ENCODE results near the gene PKN1.
"Not testable (repeated sequence)": the region's sequence is repeated elsewhere in the genome, so short reads cannot be mapped to it uniquely, and the experiment has no call there.

The PKN1 gene

GRCh38 chr19:14503285-14503684, 70.2 kb downstream of the PKN1 start:
- H3K4me3 Mint-ChIP-seq = no peak overlapping the region
- H3K9me3 Mint-ChIP-seq = no peaks in the 10 kb centered on the region
- no peaks in the 10 kb centered on the region for H3K36me3 Mint-ChIP-seq
- peak overlapping the region; percentile 68 for H3K27ac Mint-ChIP-seq
- H3K27me3 Mint-ChIP-seq = no peaks in the 10 kb centered on the region
- H3K4me1 Mint-ChIP-seq = peaks cover 51% of the 10 kb centered on the region

- not testable (repeated sequence) for H3K4me3 Mint-ChIP-seq, H3K27me3 Mint-ChIP-seq, H3K36me3 Mint-ChIP-seq, H3K9me3 Mint-ChIP-seq, H3K27ac Mint-ChIP-seq
- H3K4me1 Mint-ChIP-seq = peaks cover 59% of the 10 kb centered on the region
Measured at GRCh38 chr19:14504575-14504974, 71.5 kb downstream of the PKN1 start.

GRCh38 chr19:14505488-14506239, 72.6 kb downstream of the PKN1 start:
- no peaks in the 10 kb centered on the region for H3K27me3 Mint-ChIP-seq
- H3K9me3 Mint-ChIP-seq = no peaks in the 10 kb centered on the region
- H3K4me1 Mint-ChIP-seq = peaks cover 67% of the 10 kb centered on the region
- H3K4me3 Mint-ChIP-seq = peak overlapping the region; percentile 67
- peak overlapping the region; percentile 90 for H3K27ac Mint-ChIP-seq
- no peaks in the 10 kb centered on the region for H3K36me3 Mint-ChIP-seq

GRCh38 chr19:14507704-14508542, 74.8 kb downstream of the PKN1 start:
- H3K4me1 Mint-ChIP-seq = peaks cover 75% of the 10 kb centered on the region

GRCh38 chr19:14510311-14511228, 77.5 kb downstream of the PKN1 start:
- Mint-ChIP-seq H3K27ac (peak overlapping the region; percentile 55), H3K4me3 (no peak overlapping the region), H3K27me3 (no peaks in the 10 kb centered on the region), H3K9me3 (no peaks in the 10 kb centered on the region), H3K36me3 (peaks cover 7% of the 10 kb centered on the region), H3K4me1 (peaks cover 71% of the 10 kb centered on the region)

More at GRCh38 chr19:14507704-14508542, 74.8 kb downstream of the PKN1 start:
- peak overlapping the region; percentile 64 for H3K4me3 Mint-ChIP-seq
- H3K9me3 Mint-ChIP-seq = no peaks in the 10 kb centered on the region
- peak overlapping the region; percentile 89 for H3K27ac Mint-ChIP-seq
- no peaks in the 10 kb centered on the region for H3K27me3 Mint-ChIP-seq
- no peaks in the 10 kb centered on the region for H3K36me3 Mint-ChIP-seq

- H3K27me3 Mint-ChIP-seq = no peaks in the 10 kb centered on the region
- H3K36me3 Mint-ChIP-seq = peaks cover 12% of the 10 kb centered on the region
- H3K9me3 Mint-ChIP-seq = no peaks in the 10 kb centered on the region
- H3K27ac Mint-ChIP-seq = peak overlapping the region; percentile 15
- H3K4me1 Mint-ChIP-seq = peaks cover 71% of the 10 kb centered on the region
- H3K4me3 Mint-ChIP-seq = no peak overlapping the region
Measured at GRCh38 chr19:14511229-14511593, 78.1 kb downstream of the PKN1 start.

- Mint-ChIP-seq H3K9me3 (no peaks in the 10 kb centered on the region), H3K36me3 (peaks cover 20% of the 10 kb centered on the region), H3K4me1 (peaks cover 67% of the 10 kb centered on the region), H3K27me3 (no peaks in the 10 kb centered on the region), H3K27ac (no peak overlapping the region), H3K4me3 (no peak overlapping the region)
Measured at GRCh38 chr19:14512406-14512961, 79.4 kb downstream of the PKN1 start.

GRCh38 chr19:14514215-14514863, 81.2 kb downstream of the PKN1 start:
- Mint-ChIP-seq H3K4me3 (peak overlapping the region; percentile 93), H3K27ac (peak overlapping the region; percentile 38), H3K36me3 (peaks cover 20% of the 10 kb centered on the region)

GRCh38 chr19:14515501-14516047, 82.5 kb downstream of the PKN1 start:
- Mint-ChIP-seq H3K27me3 (no peaks in the 10 kb centered on the region), H3K36me3 (peaks cover 20% of the 10 kb centered on the region), H3K27ac (peak overlapping the region; percentile 52), H3K4me1 (peaks cover 62% of the 10 kb centered on the region), H3K4me3 (peak overlapping the region; percentile 93), H3K9me3 (no peaks in the 10 kb centered on the region)

More at GRCh38 chr19:14514215-14514863, 81.2 kb downstream of the PKN1 start:
- Mint-ChIP-seq H3K27me3 (no peaks in the 10 kb centered on the region), H3K4me1 (peaks cover 59% of the 10 kb centered on the region), H3K9me3 (no peaks in the 10 kb centered on the region)

GRCh38 chr19:14516048-14516534, 83.0 kb downstream of the PKN1 start:
- peaks cover 20% of the 10 kb centered on the region for H3K36me3 Mint-ChIP-seq
- H3K4me1 Mint-ChIP-seq = peaks cover 57% of the 10 kb centered on the region
- no peaks in the 10 kb centered on the region for H3K27me3 Mint-ChIP-seq
- peak overlapping the region; percentile 93 for H3K4me3 Mint-ChIP-seq
- peak overlapping the region; percentile 67 for H3K27ac Mint-ChIP-seq
- H3K9me3 Mint-ChIP-seq = no peaks in the 10 kb centered on the region

GRCh38 chr19:14516746-14517438, 83.8 kb downstream of the PKN1 start:
- Mint-ChIP-seq H3K4me3 (peak overlapping the region; percentile 93), H3K9me3 (no peaks in the 10 kb centered on the region), H3K36me3 (peaks cover 20% of the 10 kb centered on the region), H3K27me3 (no peaks in the 10 kb centered on the region), H3K27ac (peak overlapping the region; percentile 67), H3K4me1 (peaks cover 61% of the 10 kb centered on the region)

- peak overlapping the region; percentile 93 for H3K4me3 Mint-ChIP-seq
- H3K27ac Mint-ChIP-seq = peak overlapping the region; percentile 67
- no peaks in the 10 kb centered on the region for H3K27me3 Mint-ChIP-seq
- H3K9me3 Mint-ChIP-seq = no peaks in the 10 kb centered on the region
- H3K36me3 Mint-ChIP-seq = peaks cover 20% of the 10 kb centered on the region
- peaks cover 67% of the 10 kb centered on the region for H3K4me1 Mint-ChIP-seq
Measured at GRCh38 chr19:14517446-14517839, 84.3 kb downstream of the PKN1 start.

- Mint-ChIP-seq H3K4me1 (peaks cover 71% of the 10 kb centered on the region), H3K36me3 (peaks cover 20% of the 10 kb centered on the region), H3K9me3 (no peaks in the 10 kb centered on the region), H3K27me3 (no peaks in the 10 kb centered on the region), H3K27ac (peak within 1 kb of the TSS; percentile 93), H3K4me3 (peak within 1 kb of the TSS; percentile 93)
Measured at GRCh38 chr19:14517840-14518505, 84.9 kb downstream of the PKN1 start, which contains the start of gene DNAJB1. DNAJB1 (minus strand) TSS chr19:14518397; CDS start chr19:14518349, 48 bp downstream.

Data from activated naive CD4-positive, alpha-beta T cell treated with anti-CD3 and anti-CD28 coated beads, Interleukin-2, amount 50 U/mL, for 24 hours (primary cell).